Measurements from ENCODE around the gene EHBP1L1. TPM values are rescaled to one million over a fixed set of nuclear protein-coding genes. Genes with fewer than 3 reads are reported as not detected.

EHBP1L1 gene
- total RNA-seq, 1 donor from 2014 or later: 52.6 TPM

DNA sequence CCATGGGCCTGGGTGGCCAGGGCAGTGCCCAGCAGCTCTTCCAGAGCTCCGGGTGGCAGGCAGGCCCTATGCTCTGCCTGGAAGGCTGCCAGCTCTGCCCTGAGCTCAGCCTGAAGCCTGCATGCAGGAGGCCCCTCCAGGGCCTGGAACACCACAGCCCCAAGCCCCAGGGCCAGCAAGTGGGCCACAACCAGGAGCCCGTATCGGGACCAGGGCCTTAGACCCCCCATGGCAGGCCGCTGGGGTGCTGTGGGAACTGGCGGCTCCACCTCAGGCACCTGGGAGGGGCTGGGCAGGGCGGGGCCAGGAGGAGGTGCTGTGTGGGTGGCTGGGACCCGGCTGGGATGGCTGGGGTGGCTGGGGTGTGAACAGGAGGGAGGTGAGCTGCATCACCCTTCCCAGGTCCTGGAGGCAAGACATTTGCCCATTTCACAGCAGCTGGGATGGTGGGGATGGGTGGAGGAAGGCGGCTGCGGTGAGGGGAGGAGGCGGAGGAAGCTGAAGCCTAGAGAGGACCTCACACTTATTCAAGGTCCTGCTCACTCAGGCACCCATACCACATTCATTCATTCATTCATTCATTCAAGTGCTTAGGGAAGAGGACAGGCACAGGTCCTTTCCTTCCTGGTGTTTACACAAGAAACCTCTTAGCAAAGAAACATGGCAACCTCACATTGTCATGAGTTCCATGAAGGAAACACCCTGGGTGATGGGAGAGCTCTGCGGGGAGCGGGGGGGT is 19.9 kb downstream of the EHBP1L1 start, which contains the start of gene KCNK7:
Gene KCNK7, minus strand, starts transcription at position 258 of the 739 bp plus-strand sequence. Its CDS starts 28 bp downstream, at position 230.
- peak; percentile 53 for ATAC-seq

- no peak for ATAC-seq
These were observed 20.7 kb downstream of the EHBP1L1 start for GRCh38 chr11:65596520-65596919.

GRCh38 chr11:65598258-65598699 is 22.4 kb downstream of the EHBP1L1 start:
- ATAC-seq: no peak

- no peak for ATAC-seq
These were observed 23.5 kb downstream of the EHBP1L1 start for GRCh38 chr11:65599216-65599954.

DNA sequence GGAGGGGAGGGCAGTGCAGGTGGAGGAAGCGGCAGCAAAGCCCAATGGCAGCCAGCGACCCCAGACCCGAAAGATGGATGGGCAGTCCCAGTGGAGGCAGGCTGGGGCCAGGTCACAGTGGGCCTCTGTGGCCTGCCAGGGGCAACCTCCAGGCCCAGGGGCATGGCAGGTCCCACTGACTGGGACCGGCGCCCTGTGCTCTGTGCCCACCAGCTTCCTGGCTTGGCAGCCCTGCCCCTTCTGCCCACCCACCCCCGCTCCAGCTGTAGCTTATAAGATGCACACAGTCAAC is 24.0 kb downstream of the EHBP1L1 start:
- no peak for ATAC-seq

DNA sequence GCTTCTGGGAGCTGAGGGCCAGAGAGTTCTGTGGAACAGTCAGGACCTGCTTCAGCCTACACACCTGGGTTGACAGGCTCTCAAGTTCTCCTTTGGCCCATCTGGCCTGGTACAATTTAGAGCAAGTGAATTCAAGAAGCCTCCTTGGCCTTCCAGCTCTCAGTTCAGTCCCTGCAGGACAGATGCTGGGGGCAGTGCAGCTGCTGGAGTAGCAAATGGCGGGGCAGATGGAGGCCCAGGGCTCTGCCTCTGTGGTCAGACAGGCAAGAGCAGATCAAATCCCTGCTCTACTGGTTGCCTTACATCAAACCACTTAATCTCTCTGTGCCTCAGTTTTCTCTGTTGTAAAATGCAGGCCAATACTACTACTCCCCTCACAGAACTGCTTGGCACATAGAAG is 28.4 kb downstream of the EHBP1L1 start:
- ATAC-seq: no peak

- peak; percentile 94 for ATAC-seq
These were observed 31.2 kb downstream of the EHBP1L1 start for GRCh38 chr11:65606876-65607613.

GRCh38 chr11:65607614-65608426 is 32.0 kb downstream of the EHBP1L1 start:
- ATAC-seq: no peak

GRCh38 chr11:65609229-65609628 is 33.4 kb downstream of the EHBP1L1 start:
- no peak for ATAC-seq

DNA sequence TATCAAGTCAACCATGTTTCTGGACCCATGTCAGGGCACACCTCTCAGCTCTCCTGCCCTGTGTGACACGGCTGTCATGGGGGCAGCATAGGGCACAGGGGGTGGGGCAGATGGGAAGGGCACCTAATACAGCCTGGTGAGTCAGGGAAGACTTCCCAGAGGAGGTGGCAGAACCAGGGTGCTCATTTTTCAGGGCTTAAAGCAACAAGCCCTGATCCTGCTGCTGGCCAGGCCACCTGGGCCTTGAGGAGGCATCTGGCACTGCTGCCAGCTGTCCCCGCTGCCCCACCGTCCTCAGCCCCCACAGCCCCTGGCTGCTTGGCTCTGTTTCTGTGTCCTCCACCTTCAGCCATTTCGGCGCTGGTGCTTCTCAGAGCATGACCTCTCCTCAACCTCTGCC is 33.8 kb downstream of the EHBP1L1 start:
- no peak for ATAC-seq

GRCh38 chr11:65610404-65610803 is 34.6 kb downstream of the EHBP1L1 start:
- ATAC-seq: no peak

- ATAC-seq: no peak
These were observed 35.3 kb downstream of the EHBP1L1 start for GRCh38 chr11:65611028-65611757.

DNA sequence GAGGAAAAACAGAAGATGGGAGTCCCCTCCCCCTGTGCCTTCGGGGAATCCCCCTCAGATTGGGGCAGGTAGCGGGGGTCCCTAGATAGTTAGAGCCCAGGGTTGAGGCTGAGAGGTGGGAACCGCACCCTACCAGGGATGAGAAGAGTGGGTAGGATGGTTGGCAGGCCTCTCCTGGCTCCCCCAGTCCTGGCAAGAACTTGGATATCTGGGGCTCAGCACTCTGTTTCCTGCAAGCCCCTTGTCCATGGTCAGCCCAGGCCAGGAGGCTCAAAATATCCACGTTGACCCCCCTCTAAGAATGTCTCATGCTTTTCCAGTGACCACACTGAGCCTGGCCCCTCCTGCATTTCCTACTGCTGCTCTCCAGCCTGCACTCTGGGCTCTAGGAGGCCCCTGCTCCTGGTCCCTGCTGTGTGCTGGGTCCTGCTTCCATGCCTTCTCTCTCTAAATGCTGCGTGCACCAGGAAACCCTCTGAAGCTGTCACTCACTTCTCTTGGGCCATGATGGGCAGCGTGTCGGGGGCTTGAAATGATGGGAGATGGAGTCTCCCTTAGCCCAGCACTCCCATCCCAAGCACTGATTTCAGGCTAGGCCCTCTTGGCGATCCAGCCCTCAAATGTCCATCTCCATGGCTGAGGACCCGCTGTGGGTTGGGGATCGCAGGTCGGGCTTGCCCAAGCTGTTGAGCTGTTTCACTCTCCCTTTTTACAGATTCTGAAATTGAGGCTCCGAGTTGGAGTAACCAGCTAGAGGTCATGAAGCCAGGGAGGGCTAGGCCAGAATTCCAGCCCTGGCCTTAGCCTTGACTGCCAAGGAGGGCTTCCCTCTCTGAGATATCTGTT is 36.1 kb downstream of the EHBP1L1 start:
- no peak for ATAC-seq

DNA sequence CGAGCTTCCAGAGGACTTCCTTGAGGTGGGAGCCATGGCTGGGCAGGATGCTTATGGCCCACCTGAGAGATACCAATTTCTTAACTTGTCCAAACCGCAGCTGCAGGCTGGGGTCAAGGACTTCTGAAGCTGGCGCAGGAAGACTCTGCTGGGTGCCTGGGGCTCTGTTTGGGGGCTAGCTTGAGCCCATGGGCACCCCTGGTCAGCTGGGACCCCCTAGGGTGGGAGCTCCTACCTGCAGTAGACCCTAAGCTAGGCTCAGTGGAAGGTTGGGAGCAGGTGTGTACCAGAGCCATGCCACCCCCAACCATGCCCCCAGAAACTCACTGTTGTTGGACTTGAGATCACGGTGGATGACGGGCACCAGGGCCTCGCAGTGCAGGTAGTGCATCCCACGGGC is 36.8 kb downstream of the EHBP1L1 start:
- ATAC-seq: no peak

DNA sequence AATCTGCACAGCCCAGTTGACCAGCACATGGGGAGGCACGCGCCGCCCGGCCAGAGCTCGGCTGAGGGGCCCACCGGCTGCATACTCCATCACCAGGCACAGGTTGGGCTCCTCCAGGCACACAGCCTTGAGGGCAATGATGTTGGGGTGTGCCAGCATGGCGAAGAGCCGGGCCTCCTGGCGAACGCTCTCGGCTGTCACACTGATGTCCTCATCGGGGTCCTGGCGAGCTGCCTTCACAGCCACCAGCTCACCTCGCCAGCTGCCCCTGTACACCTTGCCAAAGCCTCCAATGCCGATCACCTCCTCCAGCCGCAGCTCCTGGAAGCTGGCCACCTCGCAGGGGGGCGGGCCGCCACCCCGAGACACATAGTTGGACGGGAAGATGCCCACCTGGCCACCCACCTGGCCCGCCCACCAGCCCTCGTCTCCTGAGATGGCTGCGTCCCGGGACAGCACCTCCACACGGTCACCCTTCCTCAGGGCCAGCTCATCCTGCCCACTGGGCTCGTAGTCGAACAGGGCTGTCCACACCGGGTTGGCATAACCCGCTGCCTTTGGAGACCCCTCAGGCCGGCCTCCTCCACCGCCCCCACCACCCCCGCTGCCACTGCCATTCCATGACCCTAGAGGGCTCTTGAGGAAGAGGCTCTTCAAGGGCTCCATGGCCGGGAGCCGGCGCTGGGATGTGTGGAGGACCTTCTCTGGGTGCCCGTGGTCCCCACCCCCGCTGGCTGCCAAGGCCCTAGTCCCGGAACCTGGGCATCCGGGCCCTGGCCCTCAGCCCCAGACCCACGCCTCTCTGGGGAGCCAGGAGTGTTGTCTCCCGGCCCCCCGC is 37.5 kb downstream of the EHBP1L1 start:
- peak; percentile 0 for ATAC-seq

GRCh38 chr11:65615229-65615949 is 39.5 kb downstream of the EHBP1L1 start, which contains the start of gene PCNX3:
PCNX3 (plus strand) TSS chr11:65615776; CDS start chr11:65616312, 536 bp downstream.
- ATAC-seq: peak; percentile 85

DNA sequence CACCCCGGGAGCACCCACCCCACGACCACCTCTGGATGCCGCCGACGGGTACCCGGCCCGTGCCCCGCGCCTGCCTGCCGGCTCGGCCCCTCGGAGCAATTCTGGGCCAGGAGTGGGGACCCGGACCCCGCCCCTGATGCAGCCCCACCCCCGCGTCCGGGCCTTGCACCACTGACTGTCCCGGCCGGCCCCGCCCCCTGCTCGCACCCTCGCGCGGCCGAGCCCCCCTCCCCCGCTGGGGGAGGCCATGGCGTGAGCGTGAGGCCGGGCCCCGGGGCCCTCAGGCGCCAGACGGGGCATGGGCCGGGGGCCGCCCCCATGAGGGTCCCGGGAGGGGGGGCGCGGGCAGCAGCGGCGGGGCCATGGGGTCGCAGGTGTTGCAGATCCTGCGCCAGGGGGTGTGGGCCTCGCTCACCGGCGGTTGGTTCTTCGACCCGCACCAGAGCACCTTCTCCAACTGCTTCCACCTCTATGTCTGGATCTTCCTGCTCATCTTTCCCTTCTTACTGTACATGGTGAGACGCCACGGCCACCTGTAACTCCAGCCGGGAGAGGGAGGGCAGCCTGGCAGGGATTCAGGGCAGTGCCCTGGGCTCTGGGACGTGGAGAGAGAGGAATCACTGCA is 40.2 kb downstream of the EHBP1L1 start:
- peak; percentile 5 for ATAC-seq

DNA sequence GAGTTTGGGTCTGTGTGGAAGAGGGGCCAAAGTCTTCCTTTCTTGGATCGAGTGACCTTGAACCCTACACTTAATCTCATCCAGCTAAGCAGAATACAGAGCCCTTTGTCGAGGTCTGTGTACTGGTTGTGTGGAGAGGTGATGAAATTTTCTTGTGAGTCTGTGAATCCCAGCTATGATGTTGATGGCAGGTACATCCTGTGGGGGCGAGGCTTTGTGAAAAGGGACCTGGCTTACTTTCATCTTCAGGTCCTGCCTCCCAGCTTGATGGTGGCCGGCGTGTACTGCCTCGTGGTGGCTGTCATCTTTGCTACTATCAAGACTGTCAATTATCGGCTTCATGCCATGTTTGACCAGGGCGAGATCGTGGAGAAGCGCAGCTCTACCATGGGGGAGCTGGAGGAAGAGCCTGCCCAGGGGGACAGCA is 40.7 kb downstream of the EHBP1L1 start:
- ATAC-seq: no peak

Data from esophagus mucosa (tissue), 1 donor.